AG09309 (cell line): ENCODE measurements around the gene CADM3.

Experiments used
- DNase-seq: peaks from one replicate; pipeline ENCODE4 v3.0.0-alpha.2; 2010; ENCODE audit warnings: low read depth
- H3K4me3 ChIP-seq: 2 replicates; pipeline ENCODE4 v1.5.1; 2011; ENCODE audit warnings: mild to moderate bottlenecking, low read depth, low read length, moderate library complexity; ENCODE audit not compliant: control insufficient read depth
- TF ChIP-seq, protein P1 (sequence below): IDR thresholded peaks from 2 replicates; pipeline ENCODE4 v1.5.1; 2011; ENCODE audit warnings: mild to moderate bottlenecking, low read depth, low read length, inconsistent platforms; ENCODE audit not compliant: insufficient read depth, control insufficient read depth; ENCODE audit errors: missing control alignments

CADM3 gene

GRCh38 chr1:159181328-159182024, 10.1 kb downstream of the CADM3 start:
- H3K4me3 ChIP-seq: no peak overlapping the region
- no peak for DNase-seq
- TF ChIP-seq, protein P1, sequence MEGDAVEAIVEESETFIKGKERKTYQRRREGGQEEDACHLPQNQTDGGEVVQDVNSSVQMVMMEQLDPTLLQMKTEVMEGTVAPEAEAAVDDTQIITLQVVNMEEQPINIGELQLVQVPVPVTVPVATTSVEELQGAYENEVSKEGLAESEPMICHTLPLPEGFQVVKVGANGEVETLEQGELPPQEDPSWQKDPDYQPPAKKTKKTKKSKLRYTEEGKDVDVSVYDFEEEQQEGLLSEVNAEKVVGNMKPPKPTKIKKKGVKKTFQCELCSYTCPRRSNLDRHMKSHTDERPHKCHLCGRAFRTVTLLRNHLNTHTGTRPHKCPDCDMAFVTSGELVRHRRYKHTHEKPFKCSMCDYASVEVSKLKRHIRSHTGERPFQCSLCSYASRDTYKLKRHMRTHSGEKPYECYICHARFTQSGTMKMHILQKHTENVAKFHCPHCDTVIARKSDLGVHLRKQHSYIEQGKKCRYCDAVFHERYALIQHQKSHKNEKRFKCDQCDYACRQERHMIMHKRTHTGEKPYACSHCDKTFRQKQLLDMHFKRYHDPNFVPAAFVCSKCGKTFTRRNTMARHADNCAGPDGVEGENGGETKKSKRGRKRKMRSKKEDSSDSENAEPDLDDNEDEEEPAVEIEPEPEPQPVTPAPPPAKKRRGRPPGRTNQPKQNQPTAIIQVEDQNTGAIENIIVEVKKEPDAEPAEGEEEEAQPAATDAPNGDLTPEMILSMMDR: no peak

DNA sequence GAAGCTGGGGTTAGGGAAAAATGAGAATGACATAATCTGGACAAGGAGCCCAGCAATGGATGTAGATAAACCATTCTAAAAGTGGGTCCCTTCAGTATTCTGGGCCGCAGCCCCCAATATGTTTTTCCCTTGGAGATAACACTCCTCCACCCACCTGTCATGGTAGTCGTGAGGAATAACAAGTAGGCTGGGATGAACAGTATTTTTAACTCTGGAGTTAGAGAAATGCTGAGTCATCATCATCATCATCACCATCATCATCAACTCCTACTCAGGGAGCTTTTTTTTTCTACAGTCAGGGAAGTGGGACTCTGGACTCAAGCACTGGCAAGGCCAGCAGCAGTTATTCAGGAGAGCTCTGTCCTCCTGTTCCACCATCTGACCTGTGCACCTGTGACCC, 12.8 kb downstream of the CADM3 start:
- no peak for DNase-seq
- TF ChIP-seq, protein P1: no peak
- no peak overlapping the region for H3K4me3 ChIP-seq

DNA sequence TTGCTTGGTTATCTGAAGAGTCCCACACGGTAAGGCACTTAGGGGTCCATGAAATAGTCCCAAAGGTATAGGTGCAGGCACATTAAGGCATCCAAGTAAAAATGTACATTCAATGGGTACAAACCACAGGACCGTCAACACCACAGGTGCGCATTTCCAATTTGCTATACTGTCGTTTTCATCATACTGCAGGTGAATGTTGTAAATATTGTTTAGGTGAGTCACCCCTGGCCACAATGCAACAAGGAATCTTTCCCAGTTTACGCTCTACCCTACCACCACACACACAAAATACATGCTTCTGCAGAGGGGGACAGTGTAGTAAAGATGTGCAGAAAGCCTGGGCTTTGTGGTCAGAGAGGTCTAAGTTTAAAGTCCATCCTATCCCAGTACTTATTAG, 13.7 kb downstream of the CADM3 start:
- TF ChIP-seq, protein P1: no peak
- no peak for DNase-seq
- no peak overlapping the region for H3K4me3 ChIP-seq

DNA sequence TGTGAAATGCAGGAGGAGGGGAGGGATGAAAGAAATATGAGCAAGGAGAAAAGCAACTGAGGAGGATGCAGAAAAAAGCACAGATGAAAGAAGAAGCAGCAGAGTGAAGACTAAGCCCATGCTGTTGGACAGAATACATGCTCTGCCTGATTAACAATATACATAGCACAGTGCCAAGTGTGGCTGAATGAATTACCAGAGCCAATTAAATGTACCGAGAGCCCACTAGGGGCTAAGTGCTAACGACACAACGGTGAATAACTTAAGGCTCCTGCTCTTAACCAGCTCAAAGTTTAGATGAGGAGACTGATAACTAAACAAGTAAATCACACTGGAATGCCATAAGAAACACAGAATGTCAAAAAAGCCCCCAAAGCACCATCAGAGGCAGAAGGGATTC, 15.6 kb downstream of the CADM3 start:
- TF ChIP-seq, protein P1: no peak
- no peak overlapping the region for H3K4me3 ChIP-seq

DNA sequence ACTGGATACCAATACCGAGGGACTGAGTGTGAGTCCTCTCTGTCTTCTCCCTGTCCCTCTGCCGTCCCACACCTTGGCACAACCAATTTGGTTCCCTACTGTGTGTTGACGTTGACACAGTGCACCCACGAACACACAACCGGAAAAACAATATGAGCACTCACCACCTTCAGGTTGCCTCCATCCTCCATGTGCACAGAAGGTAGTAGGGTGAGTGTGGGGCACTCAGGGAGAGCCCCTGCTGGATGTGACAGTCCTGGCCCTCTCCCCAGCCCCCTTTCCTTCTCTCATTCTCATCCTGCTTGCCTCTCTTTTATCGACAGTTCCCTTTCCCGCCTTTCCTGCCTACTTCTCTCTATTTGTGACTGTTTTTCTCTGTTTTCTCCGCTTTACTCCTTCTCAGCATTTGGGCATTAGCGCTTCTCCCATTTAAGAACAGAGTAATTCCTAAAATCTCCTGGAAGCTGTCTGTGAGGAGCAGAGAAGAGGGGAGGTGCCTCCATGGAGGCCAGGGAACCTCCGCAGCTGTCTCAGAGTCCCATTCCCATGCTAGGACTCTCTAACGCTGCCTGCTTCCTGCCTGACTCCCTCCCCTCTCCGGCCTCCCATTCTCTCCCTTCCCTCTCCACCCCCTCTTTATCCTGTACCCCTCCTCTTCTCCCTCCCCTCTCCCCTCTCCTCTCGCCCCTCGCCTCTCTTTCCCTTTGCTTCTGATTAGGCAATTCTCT, 16.4 kb downstream of the CADM3 start:
- DNase-seq: no peak
- no peak overlapping the region for H3K4me3 ChIP-seq
- TF ChIP-seq, protein P1: no peak

More for the DNA sequence above, 15.6 kb downstream of the CADM3 start:
- DNase-seq: no peak

DNA sequence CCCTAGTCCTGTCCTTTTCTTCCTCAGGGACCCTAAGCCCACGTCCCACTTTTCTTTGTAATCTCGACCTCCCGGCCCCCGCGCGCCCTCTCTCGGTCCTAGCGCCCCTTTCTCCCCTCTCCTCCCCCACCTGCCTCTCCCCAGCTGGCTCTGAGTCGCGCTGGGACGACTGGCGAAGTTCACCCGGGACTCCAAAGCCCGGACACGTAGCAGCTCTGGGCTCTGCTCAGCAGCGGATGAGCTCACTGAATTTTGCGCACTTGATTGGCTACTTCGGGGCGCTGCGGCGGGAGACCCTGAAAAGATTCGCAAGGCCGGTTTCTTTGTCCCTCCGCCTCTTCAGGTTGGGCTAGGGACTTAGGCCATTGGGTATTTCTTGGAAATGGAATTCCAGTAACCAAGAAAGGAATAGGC, 17.0 kb downstream of the CADM3 start:
- H3K4me3 ChIP-seq: no peak overlapping the region; the same call in 1 of the 2 replicates
- DNase-seq: no peak
- TF ChIP-seq, protein P1: no peak
